Progenitor cell of endocrine pancreas (in vitro differentiated cells): ENCODE measurements around the gene AOAH. TPM values are rescaled to one million over a fixed set of nuclear protein-coding genes. Genes with fewer than 3 reads are reported as not detected.
"Not testable (repeated sequence)": the region's sequence is repeated elsewhere in the genome, so short reads cannot be mapped to it uniquely, and the experiment has no call there.

Experiments
- DNase-seq: peaks from one replicate; pipeline ENCODE4 v3.0.0; 2021; ENCODE audit warnings: low spot score; ENCODE audit not compliant: unreplicated experiment
- H3K27ac Mint-ChIP-seq: 2 replicates; pipeline ENCODE4 v1.8.0; 2021; ENCODE audit warnings: mild to moderate bottlenecking, moderate library complexity, mixed read lengths
- H3K27me3 Mint-ChIP-seq: 2 replicates; pipeline ENCODE4 v1.8.0; 2021; ENCODE audit warnings: mixed read lengths
- H3K36me3 Mint-ChIP-seq: 2 replicates; pipeline ENCODE4 v1.8.0; 2022; ENCODE audit warnings: mixed read lengths; ENCODE audit not compliant: insufficient read depth
- H3K4me1 Mint-ChIP-seq: 2 replicates; pipeline ENCODE4 v1.8.0; 2021; ENCODE audit warnings: low read depth, mixed read lengths
- H3K4me3 Mint-ChIP-seq: 2 replicates; pipeline ENCODE4 v1.8.0; 2021; ENCODE audit warnings: low read depth, mild to moderate bottlenecking, moderate library complexity, mixed read lengths
- H3K9me3 Mint-ChIP-seq: 2 replicates; pipeline ENCODE4 v1.8.0; 2021; ENCODE audit warnings: low read depth, mixed read lengths
- CTCF ChIP-seq: fragments of 200-600 bp; sonication (generic); IDR thresholded peaks from one replicate; pipeline ENCODE4 v1.5.0; 2021; ENCODE audit warnings: antibody characterized with exemption, mild to moderate bottlenecking; ENCODE audit not compliant: unreplicated experiment
- total RNA-seq: library from RNA; stranded (reverse); gene quantifications from 2 replicates; pipeline ENCODE4 v1.2.1, GENCODE V29; 2021

Gene AOAH
- total RNA-seq, 1 donor from 2014 or later, result 3.3 TPM

- H3K27me3 Mint-ChIP-seq, result peaks cover 8% of the 10 kb centered on the region
- H3K9me3 Mint-ChIP-seq, result peaks cover 10% of the 10 kb centered on the region
- no peak for DNase-seq
- H3K4me3 Mint-ChIP-seq, result no peak overlapping the region
- H3K27ac Mint-ChIP-seq, result no peak overlapping the region
- peaks cover 3% of the 10 kb centered on the region for H3K36me3 Mint-ChIP-seq
- TF ChIP-seq CTCF, result no peak
- H3K4me1 Mint-ChIP-seq, result peaks cover 14% of the 10 kb centered on the region
These were observed 1.0 kb downstream of the AOAH start for GRCh38 chr7:36723291-36723690.

- H3K4me3 Mint-ChIP-seq, result no peak overlapping the region
- H3K4me1 Mint-ChIP-seq, result peaks cover under 1% of the 10 kb centered on the region
- DNase-seq, result no peak
- no peak overlapping the region for H3K27ac Mint-ChIP-seq
- H3K9me3 Mint-ChIP-seq, result peaks cover 13% of the 10 kb centered on the region
- peaks cover 8% of the 10 kb centered on the region for H3K27me3 Mint-ChIP-seq
- H3K36me3 Mint-ChIP-seq, result peaks cover 3% of the 10 kb centered on the region
- TF ChIP-seq CTCF, result no peak
These were observed 5.1 kb downstream of the AOAH start for GRCh38 chr7:36719083-36719632.

GRCh38 chr7:36717586-36717985 is 6.7 kb downstream of the AOAH start:
- Mint-ChIP-seq H3K27me3 (peaks cover 8% of the 10 kb centered on the region), H3K9me3 (peaks cover 20% of the 10 kb centered on the region), H3K27ac (no peak overlapping the region), H3K4me3 (no peak overlapping the region), H3K36me3 (peaks cover 8% of the 10 kb centered on the region), H3K4me1 (no peaks in the 10 kb centered on the region)
- TF ChIP-seq CTCF, result no peak
- DNase-seq, result no peak

- Mint-ChIP-seq H3K9me3 (peaks cover 19% of the 10 kb centered on the region), H3K36me3 (peaks cover 11% of the 10 kb centered on the region)
- not testable (repeated sequence) for H3K27me3 Mint-ChIP-seq, H3K4me1 Mint-ChIP-seq, H3K27ac Mint-ChIP-seq, H3K4me3 Mint-ChIP-seq, DNase-seq
These were observed 7.5 kb downstream of the AOAH start for GRCh38 chr7:36716802-36717201.

GRCh38 chr7:36712015-36712414 is 12.3 kb downstream of the AOAH start:
- no peaks in the 10 kb centered on the region for H3K27me3 Mint-ChIP-seq
- H3K4me1 Mint-ChIP-seq, result peaks cover 32% of the 10 kb centered on the region
- H3K9me3 Mint-ChIP-seq, result peaks cover 18% of the 10 kb centered on the region
- H3K36me3 Mint-ChIP-seq, result peaks cover 17% of the 10 kb centered on the region
- no peak for DNase-seq
- no peak overlapping the region for H3K4me3 Mint-ChIP-seq
- TF ChIP-seq CTCF, result no peak
- no peak overlapping the region for H3K27ac Mint-ChIP-seq

- no peaks in the 10 kb centered on the region for H3K27me3 Mint-ChIP-seq
- H3K27ac Mint-ChIP-seq, result peak overlapping the region; percentile 54
- TF ChIP-seq CTCF, result no peak
- peaks cover 20% of the 10 kb centered on the region for H3K9me3 Mint-ChIP-seq
- H3K4me3 Mint-ChIP-seq, result no peak overlapping the region
- no peak for DNase-seq
- peaks cover 18% of the 10 kb centered on the region for H3K36me3 Mint-ChIP-seq
- H3K4me1 Mint-ChIP-seq, result peaks cover 32% of the 10 kb centered on the region
These were observed 13.0 kb downstream of the AOAH start for GRCh38 chr7:36711256-36711655.
